CD14-positive monocyte (primary cell): ENCODE measurements around the gene TRHDE. TPM values are rescaled to one million over a fixed set of nuclear protein-coding genes. Genes with fewer than 3 reads are reported as not detected.

Experiments used
- DNase-seq, 3 donors: peaks; one replicate each; pipeline ENCODE4 v3.0.0-alpha.2; 2011 to 2022
- H2AFZ ChIP-seq: 2 replicates; pipeline ENCODE4 v1.6.0; 2012; ENCODE audit warnings: mild to moderate bottlenecking, low read depth, low read length, inconsistent platforms; ENCODE audit not compliant: insufficient read depth, poor library complexity, severe bottlenecking
- H3K27ac ChIP-seq, 2 donors: 1 replicate in 1 of 2; 2 replicates in 1 of 2; pipeline ENCODE4 v1.5.1; 2012 to 2013; ENCODE audit warnings: low read length in 2 of 2, control low read depth in 1 of 2, inconsistent platforms in 1 of 2, low read depth in 1 of 2, mild to moderate bottlenecking in 1 of 2
- H3K27me3 ChIP-seq, 2 donors: one replicate each; pipeline versions ENCODE4 v1.6.0 to v1.6.1; 2011 to 2013; ENCODE audit warnings: low read length in 2 of 2; ENCODE audit not compliant: control insufficient read depth in 2 of 2, insufficient read depth in 2 of 2
- H3K36me3 ChIP-seq, 2 donors: replicated peaks in 1 of 2; 1 replicate in 1 of 2; 2 replicates in 1 of 2; pipeline versions ENCODE4 v1.5.1 to v1.6.1; 2012 to 2013; ENCODE audit warnings: low read length in 2 of 2, control low read depth in 1 of 2, inconsistent platforms in 1 of 2, mild to moderate bottlenecking in 1 of 2; ENCODE audit not compliant: insufficient read depth in 2 of 2, control insufficient read depth in 1 of 2
- H3K4me1 ChIP-seq, 2 donors: 1 replicate in 1 of 2; 2 replicates in 1 of 2; pipeline versions ENCODE4 v1.5.1 to v1.6.1; 2012 to 2013; ENCODE audit warnings: low read length in 2 of 2, control low read depth in 1 of 2, inconsistent platforms in 1 of 2, mild to moderate bottlenecking in 1 of 2, moderate library complexity in 1 of 2; ENCODE audit not compliant: insufficient read depth in 2 of 2, control insufficient read depth in 1 of 2
- H3K4me2 ChIP-seq: replicated peaks from 2 replicates; pipeline ENCODE3; 2012; ENCODE audit warnings: low read length, moderate library complexity, mild to moderate bottlenecking; ENCODE audit not compliant: poor library complexity, severe bottlenecking; ENCODE audit errors: extremely low read depth
- H3K4me3 ChIP-seq, 3 experiments: fragments of 200-600 bp in 1 of 3; sonication (generic) in 1 of 3; replicated peaks in 1 of 3; 1 replicate in 2 of 3; 2 replicates in 1 of 3; pipeline ENCODE4 v1.5.1; 2011 to 2013; ENCODE audit warnings: low read length in 3 of 3, mild to moderate bottlenecking in 3 of 3, control low read depth in 2 of 3, low read depth in 2 of 3, inconsistent platforms in 1 of 3, moderate library complexity in 1 of 3
- H3K79me2 ChIP-seq: 2 replicates; pipeline ENCODE4 v1.6.0; 2012; ENCODE audit warnings: mild to moderate bottlenecking, control low read depth, inconsistent platforms, low read length, moderate library complexity; ENCODE audit not compliant: insufficient read depth
- H3K9ac ChIP-seq: 2 replicates; pipeline ENCODE4 v1.6.0; 2017; ENCODE audit warnings: low read length, mild to moderate bottlenecking; ENCODE audit not compliant: insufficient read depth, poor library complexity, severe bottlenecking
- H3K9me3 ChIP-seq, 2 donors: replicated peaks in 1 of 2; 1 replicate in 1 of 2; 2 replicates in 1 of 2; pipeline versions ENCODE4 v1.5.1 to v1.6.1; 2012 to 2013; ENCODE audit warnings: low read length in 2 of 2, control low read depth in 1 of 2; ENCODE audit not compliant: control insufficient read depth in 1 of 2, insufficient read depth in 1 of 2
- H4K20me1 ChIP-seq: 2 replicates; pipeline ENCODE4 v1.6.0; 2012; ENCODE audit warnings: mild to moderate bottlenecking, low read length, control low read depth, moderate library complexity; ENCODE audit not compliant: insufficient read depth
- H3K27ac Mint-ChIP-seq, 7 donors: one replicate each; pipeline ENCODE4 v1.8.0; 2020; ENCODE audit warnings: mild to moderate bottlenecking in 7 of 7, mixed read lengths in 7 of 7, moderate library complexity in 6 of 7, inconsistent platforms in 2 of 7
- H3K27me3 Mint-ChIP-seq, 3 donors: one replicate each; pipeline ENCODE4 v1.8.0; 2021 to 2022; ENCODE audit warnings: low read depth in 3 of 3, mild to moderate bottlenecking in 3 of 3, mixed read lengths in 3 of 3, moderate library complexity in 3 of 3, inconsistent platforms in 1 of 3
- H3K36me3 Mint-ChIP-seq, 2 donors: one replicate each; pipeline ENCODE4 v1.8.0; 2020; ENCODE audit warnings: mixed read lengths in 2 of 2, inconsistent platforms in 1 of 2, mild to moderate bottlenecking in 1 of 2
- H3K4me1 Mint-ChIP-seq: one replicate; pipeline ENCODE4 v1.8.0; 2020; ENCODE audit warnings: mild to moderate bottlenecking, mixed read lengths
- H3K4me3 Mint-ChIP-seq, 2 donors: one replicate each; pipeline ENCODE4 v1.8.0; 2020; ENCODE audit warnings: mild to moderate bottlenecking in 2 of 2, mixed read lengths in 2 of 2, moderate library complexity in 1 of 2
- H3K9me3 Mint-ChIP-seq, 7 donors: one replicate each; pipeline ENCODE4 v1.8.0; 2020 to 2022; ENCODE audit warnings: mixed read lengths in 7 of 7, mild to moderate bottlenecking in 6 of 7, moderate library complexity in 6 of 7, inconsistent platforms in 2 of 7
- CTCF ChIP-seq: fragments of 200-600 bp; IDR thresholded peaks from one replicate; pipeline ENCODE4 v1.8.0; 2022; ENCODE audit warnings: antibody characterized with exemption, mild to moderate bottlenecking
- WGBS: methylation state at CpG from one replicate; pipeline ENCODE4 v1.1.5; 2013; ENCODE audit warnings: missing lambda C conversion rate; ENCODE audit not compliant: insufficient coverage; 5-methylcytosine and 5-hydroxymethylcytosine counted together
- intact Hi-C, 2 donors: fragments of 100-400 bp; cut with micrococcal nuclease; formaldehyde crosslinking; loops; one replicate each; pipeline versions ENCODE4 v1.15.0 to v1.15.1; 2023
- polyA plus RNA-seq, 3 donors: library from polyadenylated mRNA; depleted of rRNA in 1 of 3; unstranded in 2 of 3; stranded (reverse) in 1 of 3; fragments of 300-500 nt in 2 of 3; fragments of >200 nt in 1 of 3; fragmentation: Illumina TruSeq in 2 of 3; gene quantifications; 1 replicate in 2 of 3; 2 replicates in 1 of 3; pipeline ENCODE4 v1.2.3, GENCODE V29; 2012 to 2021

The TRHDE gene
- polyA plus RNA-seq, 3 donors, result not detected

- Mint-ChIP-seq H3K4me3 (no peak overlapping the region), H3K4me1 (no peaks in the 10 kb centered on the region), H3K36me3 (no peaks in the 10 kb centered on the region), H3K27ac (no peak overlapping the region), H3K9me3 (peaks cover 7 to 24% (median 19%) of the 10 kb centered on the region in 7 donors), H3K27me3 (no peaks in the 10 kb centered on the region)
- no peak for TF ChIP-seq CTCF
- H3K27ac ChIP-seq, result no peak overlapping the region
- no peak overlapping the region for H3K9ac ChIP-seq
- H3K79me2 ChIP-seq, result no peaks in the 10 kb centered on the region
- no peak for DNase-seq
- no peaks in the 10 kb centered on the region for H4K20me1 ChIP-seq
- intact Hi-C loops, result no loop called here
- 100% methylated on average over 2 of the region's 2 CpGs for WGBS
- H3K27me3 ChIP-seq, result no peaks in the 10 kb centered on the region
- H2AFZ ChIP-seq, result no peak overlapping the region
- H3K4me2 ChIP-seq, result no peak overlapping the region
- no peaks in the 10 kb centered on the region for H3K36me3 ChIP-seq
- H3K4me3 ChIP-seq, result no peak overlapping the region
- peaks cover under 1 to 10% of the 10 kb centered on the region in 2 donors for H3K9me3 ChIP-seq
- H3K4me1 ChIP-seq, result no peaks in the 10 kb centered on the region
These were observed 444.1 kb downstream of the TRHDE start for GRCh38 chr12:72716221-72716620.

GRCh38 chr12:72717036-72717435 lies 444.9 kb downstream of the TRHDE start:
- Histone ChIP-seq H4K20me1 (no peaks in the 10 kb centered on the region), H3K4me3 (no peak overlapping the region), H3K27me3 (no peaks in the 10 kb centered on the region), H3K36me3 (no peaks in the 10 kb centered on the region), H3K9ac (no peak overlapping the region), H2AFZ (no peak overlapping the region), H3K9me3 (peaks cover 5 to 8% of the 10 kb centered on the region in 2 donors), H3K4me2 (no peak overlapping the region), H3K27ac (no peak overlapping the region), H3K4me1 (no peaks in the 10 kb centered on the region), H3K79me2 (no peaks in the 10 kb centered on the region)
- no peaks in the 10 kb centered on the region for H3K36me3 Mint-ChIP-seq
- no peak for DNase-seq
- H3K27ac Mint-ChIP-seq, result no peak overlapping the region
- peaks cover 7 to 28% (median 20%) of the 10 kb centered on the region in 7 donors for H3K9me3 Mint-ChIP-seq
- no peaks in the 10 kb centered on the region for H3K4me1 Mint-ChIP-seq
- H3K27me3 Mint-ChIP-seq, result no peaks in the 10 kb centered on the region
- H3K4me3 Mint-ChIP-seq, result no peak overlapping the region
- WGBS, result 82% methylated on average over 1 of the region's 1 CpG
- intact Hi-C loops, result no loop called here
- no peak for TF ChIP-seq CTCF
